GM19193 (cell line): ENCODE results near the gene GRAMD2A.

Experiments used
- POLR2A ChIP-seq: IDR thresholded peaks from 4 replicates; pipeline ENCODE4 v1.6.1; 2011; ENCODE audit not compliant: insufficient read depth, insufficient read length; ENCODE audit errors: extremely low read depth

Gene GRAMD2A

GRCh38 chr15:72168808-72169190, 28.8 kb downstream of the GRAMD2A start:
- no peak for TF ChIP-seq POLR2A

- TF ChIP-seq POLR2A: no peak
Measured at GRCh38 chr15:72168131-72168807, 29.3 kb downstream of the GRAMD2A start.

GRCh38 chr15:72167445-72167844, 30.1 kb downstream of the GRAMD2A start:
- TF ChIP-seq POLR2A: no peak

DNA sequence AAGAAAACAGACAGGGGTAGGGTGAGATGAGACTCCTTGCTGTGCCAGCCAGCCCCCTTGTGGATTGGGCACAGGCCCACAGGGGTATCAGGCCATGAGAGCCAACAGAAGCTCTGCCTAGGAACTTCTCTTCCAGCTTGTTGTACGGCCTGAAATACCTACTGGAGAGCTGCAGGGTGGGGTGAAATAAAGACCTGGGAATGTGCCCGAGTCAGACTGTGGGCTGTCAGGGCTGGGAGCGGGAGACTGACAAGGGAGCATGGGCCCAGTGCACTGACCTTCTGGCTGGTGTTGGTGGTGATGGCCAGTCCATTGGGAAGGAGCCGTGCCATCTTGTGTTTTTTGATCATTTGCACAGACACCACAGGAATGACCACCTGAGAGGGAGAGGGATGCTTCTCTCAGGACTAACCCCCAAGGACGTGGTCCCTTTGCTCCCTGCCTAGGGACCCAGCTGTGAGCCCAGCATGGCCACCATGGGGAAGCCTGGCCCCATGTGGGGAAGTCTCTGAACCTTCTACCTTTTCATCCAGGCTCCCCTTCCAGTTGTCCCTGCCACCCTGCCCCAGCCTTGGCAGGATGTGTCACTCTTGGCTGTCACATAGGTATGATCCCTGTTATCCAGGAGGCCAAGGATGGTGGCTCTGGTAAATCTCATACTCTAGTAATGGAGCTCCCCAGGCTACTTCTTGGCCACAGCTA, 30.7 kb downstream of the GRAMD2A start:
- TF ChIP-seq POLR2A: no peak

GRCh38 chr15:72163719-72164118, 33.9 kb downstream of the GRAMD2A start:
- no peak for TF ChIP-seq POLR2A

DNA sequence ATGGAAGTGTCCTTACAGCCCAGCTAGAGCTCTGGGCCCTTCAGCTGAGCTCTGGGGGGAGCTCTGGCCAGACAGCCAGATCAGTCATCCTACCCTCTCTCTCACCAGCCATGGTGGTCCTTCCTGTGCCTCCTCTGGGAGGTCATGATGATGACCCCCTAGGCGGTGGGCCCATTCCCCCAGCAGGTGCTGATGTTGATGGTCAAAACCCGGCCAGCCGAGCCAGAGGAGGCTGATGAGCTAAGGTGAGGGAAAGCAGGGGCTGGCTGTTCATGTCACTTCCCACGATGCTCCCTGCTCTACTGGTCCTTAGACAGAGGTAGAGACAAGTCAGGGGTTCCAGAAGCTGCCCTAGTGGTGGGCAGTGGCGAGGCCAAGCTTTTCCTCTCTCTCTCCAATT, 35.0 kb downstream of the GRAMD2A start:
- TF ChIP-seq POLR2A: no peak

- TF ChIP-seq POLR2A: no peak
Measured at GRCh38 chr15:72161361-72162132, 36.0 kb downstream of the GRAMD2A start.

GRCh38 chr15:72160696-72161245, 36.8 kb downstream of the GRAMD2A start:
- TF ChIP-seq POLR2A: no peak

GRCh38 chr15:72156928-72157327, 40.7 kb downstream of the GRAMD2A start:
- no peak for TF ChIP-seq POLR2A

DNA sequence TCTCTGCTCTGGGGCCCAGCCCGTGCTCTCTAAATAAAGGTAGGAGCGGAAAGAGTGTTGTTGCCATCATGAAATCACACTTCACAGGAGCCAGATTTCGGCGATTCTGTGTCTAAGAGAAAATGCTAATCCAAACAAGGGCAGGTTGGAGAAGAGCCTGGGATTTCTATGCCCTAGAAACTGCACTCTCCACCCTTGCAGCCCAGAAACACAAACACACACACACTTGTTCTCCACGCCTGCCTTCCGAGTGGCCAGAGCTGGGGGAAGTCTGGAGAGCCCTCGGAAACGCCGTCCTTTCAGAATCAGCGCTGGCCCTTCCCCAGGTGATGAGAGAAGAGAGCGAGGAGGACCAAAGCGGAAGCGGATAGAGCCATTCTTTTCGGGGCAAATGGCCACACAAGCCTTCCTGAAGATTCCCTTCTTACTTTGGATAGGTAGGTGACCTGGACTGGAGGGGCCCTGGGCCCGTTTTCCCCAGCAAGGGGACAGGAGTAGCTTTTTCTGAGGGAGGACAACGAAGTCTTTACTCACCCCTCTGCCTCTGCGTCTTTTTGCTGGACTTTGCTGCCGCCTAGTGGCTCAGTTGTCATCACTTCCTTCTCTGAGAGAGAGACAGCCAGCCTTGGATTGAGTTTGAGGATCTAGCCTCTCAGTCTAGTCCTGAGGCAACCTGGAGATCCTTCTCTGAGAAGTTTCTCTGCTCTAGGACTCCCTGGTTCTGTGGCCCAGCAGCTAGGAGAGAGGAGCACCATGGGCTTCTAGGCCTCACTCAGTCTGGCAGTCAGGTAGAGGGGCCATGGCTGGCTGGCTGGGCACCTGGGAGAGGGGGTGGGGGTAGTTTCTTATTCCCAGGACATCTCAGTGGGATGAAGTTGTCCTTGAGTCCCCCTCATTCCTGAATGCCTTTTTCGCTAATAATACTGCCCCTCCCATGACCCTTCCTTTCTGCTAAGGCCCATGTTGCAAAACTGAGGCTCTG, 41.7 kb downstream of the GRAMD2A start:
- TF ChIP-seq POLR2A: no peak

DNA sequence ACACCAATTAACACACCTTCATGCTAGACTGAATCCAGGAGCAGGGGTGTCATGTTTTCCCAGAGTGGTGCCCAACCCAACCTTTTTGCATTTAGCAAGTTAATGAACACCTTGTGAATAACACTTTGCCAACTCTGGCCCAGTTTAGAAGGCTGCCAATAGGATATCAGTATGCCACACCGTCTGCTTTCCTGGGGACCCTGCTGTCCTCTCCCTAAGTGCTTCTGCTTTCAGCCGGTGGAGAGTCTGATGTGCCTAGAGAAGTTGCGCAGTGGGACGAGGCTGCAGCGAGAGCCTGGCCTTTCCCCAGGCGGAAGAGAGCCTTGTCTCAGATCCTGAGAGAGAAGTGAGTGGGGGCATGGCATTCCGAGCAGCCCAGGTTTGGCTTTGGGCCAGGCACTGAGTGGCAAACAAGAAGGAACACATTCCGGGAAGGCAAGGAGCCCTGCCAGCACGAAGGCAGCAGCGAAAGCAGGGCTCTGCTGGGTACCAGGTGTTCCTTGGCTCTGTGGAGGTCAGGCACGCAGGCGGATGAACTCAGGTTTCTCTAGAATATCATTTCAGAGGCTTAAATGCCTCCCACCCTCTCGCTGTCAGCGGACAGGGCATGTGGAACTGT, 42.5 kb downstream of the GRAMD2A start:
- TF ChIP-seq POLR2A: no peak

DNA sequence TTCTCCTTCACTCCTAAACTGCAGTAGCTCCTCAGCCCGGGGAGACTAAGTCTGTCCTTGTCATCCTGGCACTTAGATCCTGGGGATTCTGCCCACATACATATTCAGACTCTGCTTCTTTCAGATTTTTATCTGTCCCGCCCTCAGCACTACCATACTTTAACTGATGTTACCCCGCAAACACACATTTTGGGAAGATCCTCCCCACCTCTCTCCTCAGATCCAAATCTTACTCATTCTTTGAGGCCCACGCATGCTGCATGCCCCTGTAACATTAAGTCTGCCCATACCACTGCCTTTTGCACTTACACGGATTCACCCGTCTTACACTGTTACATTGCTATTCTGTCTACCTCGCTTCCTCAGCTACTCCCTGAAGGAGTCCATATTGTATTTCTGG, 43.3 kb downstream of the GRAMD2A start:
- no peak for TF ChIP-seq POLR2A

DNA sequence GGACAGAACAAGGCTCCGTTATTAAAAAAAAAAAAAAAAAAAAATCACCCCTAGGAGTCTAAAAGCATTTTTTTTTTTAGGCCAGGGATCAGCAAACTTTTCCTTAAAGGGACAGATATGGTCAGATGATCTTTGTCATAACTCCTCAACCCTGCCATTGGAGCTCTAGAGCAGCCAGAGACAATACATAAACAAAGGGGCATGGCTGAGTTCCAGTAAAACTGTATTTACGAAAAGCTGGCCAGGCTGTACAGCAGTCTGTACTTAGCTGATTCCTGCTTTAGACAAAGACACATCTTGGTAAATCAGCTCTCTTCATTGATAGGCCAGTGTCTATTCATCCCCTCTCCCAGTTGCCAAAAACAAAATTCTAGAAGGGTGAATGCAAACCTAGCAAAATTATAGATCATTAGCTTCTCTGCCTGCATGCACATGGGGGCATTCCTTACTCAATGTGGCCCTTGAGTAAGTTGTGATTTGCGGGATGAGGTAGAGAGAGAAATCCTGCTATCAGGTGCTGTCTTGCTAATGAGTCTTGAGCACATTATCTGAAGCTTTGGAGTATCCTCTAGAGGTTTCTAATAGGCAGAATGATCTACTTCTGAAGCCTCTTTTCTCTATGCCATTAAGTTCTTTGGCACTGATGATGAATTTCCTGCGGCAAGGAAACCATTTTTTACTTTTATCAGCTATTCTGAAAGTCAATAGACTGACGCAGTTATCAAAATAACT, 44.2 kb downstream of the GRAMD2A start:
- TF ChIP-seq POLR2A: no peak
